ENCODE data around the gene SLC30A3. TPM values are rescaled to one million over a fixed set of nuclear protein-coding genes. Genes with fewer than 3 reads are reported as not detected.

SLC30A3 gene
- polyA plus RNA-seq, 1 donor from 2014 or later, result not detected

DNA sequence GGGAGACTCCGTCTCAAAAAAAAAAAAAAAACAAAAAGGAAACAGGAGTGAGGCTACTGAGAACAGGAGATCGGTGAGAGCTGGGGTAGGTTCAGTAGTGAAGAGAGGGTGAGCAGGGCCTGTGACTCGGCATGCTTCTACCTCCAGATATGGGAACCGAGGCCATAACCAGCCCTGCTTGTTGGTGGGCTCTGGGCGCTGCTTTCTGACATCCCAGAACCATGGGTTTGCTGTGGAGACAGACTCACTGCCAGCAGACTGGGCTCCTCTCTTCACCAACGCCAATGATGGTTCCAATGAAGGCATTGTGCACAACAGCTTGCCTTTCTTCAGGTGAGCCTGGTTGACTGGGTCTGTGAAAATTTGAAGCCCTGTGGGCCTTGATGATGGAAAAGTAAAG is 39.4 kb downstream of the SLC30A3 start:
- Histone ChIP-seq H3K27me3 (ENCODE audit: insufficient read depth, low read depth, low read length) (no peaks in the 10 kb centered on the region), H3K9me2 (ENCODE audit: insufficient read depth, low read length) (no peaks in the 10 kb centered on the region), H3K4me3 (ENCODE audit: low read length) (no peak overlapping the region), H3F3A (ENCODE audit: insufficient read depth, low read length, poor library complexity, severe bottlenecking) (no peaks in the 10 kb centered on the region), H3K9me3 (ENCODE audit: low read length) (no peaks in the 10 kb centered on the region), H3K36me3 (ENCODE audit: insufficient read depth, low read length) (no peaks in the 10 kb centered on the region), H3K4me2 (ENCODE audit: low read length) (no peak overlapping the region), H3K27ac (ENCODE audit: low read length) (no peak overlapping the region), H3K79me2 (replicated peaks; ENCODE audit: insufficient read depth, low read length) (no peaks in the 10 kb centered on the region), H3K9ac (ENCODE audit: low read length) (no peak overlapping the region), H2AFZ (ENCODE audit: low read depth, low read length) (no peak overlapping the region), H4K20me1 (ENCODE audit: insufficient read depth) (no peaks in the 10 kb centered on the region)
- TF ChIP-seq POLR2AphosphoS5 (IDR thresholded peaks at IDR 0.05), result no peak
- TF ChIP-seq EZH2 (IDR thresholded peaks at IDR 0.05; ENCODE audit: borderline replicate concordance, insufficient read depth, low read length, poor library complexity, severe bottlenecking), result no peak
- TF ChIP-seq, protein P1, sequence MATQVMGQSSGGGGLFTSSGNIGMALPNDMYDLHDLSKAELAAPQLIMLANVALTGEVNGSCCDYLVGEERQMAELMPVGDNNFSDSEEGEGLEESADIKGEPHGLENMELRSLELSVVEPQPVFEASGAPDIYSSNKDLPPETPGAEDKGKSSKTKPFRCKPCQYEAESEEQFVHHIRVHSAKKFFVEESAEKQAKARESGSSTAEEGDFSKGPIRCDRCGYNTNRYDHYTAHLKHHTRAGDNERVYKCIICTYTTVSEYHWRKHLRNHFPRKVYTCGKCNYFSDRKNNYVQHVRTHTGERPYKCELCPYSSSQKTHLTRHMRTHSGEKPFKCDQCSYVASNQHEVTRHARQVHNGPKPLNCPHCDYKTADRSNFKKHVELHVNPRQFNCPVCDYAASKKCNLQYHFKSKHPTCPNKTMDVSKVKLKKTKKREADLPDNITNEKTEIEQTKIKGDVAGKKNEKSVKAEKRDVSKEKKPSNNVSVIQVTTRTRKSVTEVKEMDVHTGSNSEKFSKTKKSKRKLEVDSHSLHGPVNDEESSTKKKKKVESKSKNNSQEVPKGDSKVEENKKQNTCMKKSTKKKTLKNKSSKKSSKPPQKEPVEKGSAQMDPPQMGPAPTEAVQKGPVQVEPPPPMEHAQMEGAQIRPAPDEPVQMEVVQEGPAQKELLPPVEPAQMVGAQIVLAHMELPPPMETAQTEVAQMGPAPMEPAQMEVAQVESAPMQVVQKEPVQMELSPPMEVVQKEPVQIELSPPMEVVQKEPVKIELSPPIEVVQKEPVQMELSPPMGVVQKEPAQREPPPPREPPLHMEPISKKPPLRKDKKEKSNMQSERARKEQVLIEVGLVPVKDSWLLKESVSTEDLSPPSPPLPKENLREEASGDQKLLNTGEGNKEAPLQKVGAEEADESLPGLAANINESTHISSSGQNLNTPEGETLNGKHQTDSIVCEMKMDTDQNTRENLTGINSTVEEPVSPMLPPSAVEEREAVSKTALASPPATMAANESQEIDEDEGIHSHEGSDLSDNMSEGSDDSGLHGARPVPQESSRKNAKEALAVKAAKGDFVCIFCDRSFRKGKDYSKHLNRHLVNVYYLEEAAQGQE (IDR thresholded peaks at IDR 0.05; ENCODE audit: borderline replicate concordance), result no peak
- TF ChIP-seq SMC3 (conservative IDR thresholded peaks at IDR 0.05; ENCODE audit: poor library complexity), result no peak
- no peak for TF ChIP-seq RAD21 (conservative IDR thresholded peaks at IDR 0.05)
- TF ChIP-seq TAF1 (IDR thresholded peaks at IDR 0.05; ENCODE audit: low read depth), result no peak
- no peak for TF ChIP-seq MXI1 (conservative IDR thresholded peaks at IDR 0.05; ENCODE audit: poor library complexity, severe bottlenecking)
- TF ChIP-seq EP300 (conservative IDR thresholded peaks at IDR 0.05; ENCODE audit: poor library complexity, severe bottlenecking), result no peak
- TF ChIP-seq, protein P2, sequence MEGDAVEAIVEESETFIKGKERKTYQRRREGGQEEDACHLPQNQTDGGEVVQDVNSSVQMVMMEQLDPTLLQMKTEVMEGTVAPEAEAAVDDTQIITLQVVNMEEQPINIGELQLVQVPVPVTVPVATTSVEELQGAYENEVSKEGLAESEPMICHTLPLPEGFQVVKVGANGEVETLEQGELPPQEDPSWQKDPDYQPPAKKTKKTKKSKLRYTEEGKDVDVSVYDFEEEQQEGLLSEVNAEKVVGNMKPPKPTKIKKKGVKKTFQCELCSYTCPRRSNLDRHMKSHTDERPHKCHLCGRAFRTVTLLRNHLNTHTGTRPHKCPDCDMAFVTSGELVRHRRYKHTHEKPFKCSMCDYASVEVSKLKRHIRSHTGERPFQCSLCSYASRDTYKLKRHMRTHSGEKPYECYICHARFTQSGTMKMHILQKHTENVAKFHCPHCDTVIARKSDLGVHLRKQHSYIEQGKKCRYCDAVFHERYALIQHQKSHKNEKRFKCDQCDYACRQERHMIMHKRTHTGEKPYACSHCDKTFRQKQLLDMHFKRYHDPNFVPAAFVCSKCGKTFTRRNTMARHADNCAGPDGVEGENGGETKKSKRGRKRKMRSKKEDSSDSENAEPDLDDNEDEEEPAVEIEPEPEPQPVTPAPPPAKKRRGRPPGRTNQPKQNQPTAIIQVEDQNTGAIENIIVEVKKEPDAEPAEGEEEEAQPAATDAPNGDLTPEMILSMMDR (IDR thresholded peaks at IDR 0.05; ENCODE audit: poor library complexity, severe bottlenecking), result no peak

DNA sequence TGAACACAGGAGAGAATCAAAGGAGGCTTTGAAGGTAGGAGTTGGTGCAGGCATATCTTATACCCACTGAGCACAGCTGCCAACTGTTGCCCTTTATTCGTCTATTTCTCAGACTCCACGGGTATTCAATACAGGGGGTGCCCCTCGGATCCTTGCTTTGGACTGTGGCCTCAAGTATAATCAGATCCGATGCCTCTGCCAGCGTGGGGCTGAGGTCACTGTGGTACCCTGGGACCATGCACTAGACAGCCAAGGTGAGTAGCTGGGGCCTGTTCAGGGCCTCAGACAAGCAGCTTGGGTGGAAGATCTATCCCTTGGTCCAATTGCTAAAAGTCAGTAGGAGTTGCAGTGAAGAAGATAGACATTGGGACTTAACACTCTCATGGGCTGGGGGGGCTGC is 40.4 kb downstream of the SLC30A3 start:
- H3K4me2 ChIP-seq (ENCODE audit: low read length), result no peak overlapping the region
- no peaks in the 10 kb centered on the region for H3K9me2 ChIP-seq (ENCODE audit: insufficient read depth, low read length)
- no peaks in the 10 kb centered on the region for H3F3A ChIP-seq (ENCODE audit: insufficient read depth, low read length, poor library complexity, severe bottlenecking)
- no peak overlapping the region for H3K9ac ChIP-seq (ENCODE audit: low read length)
- H3K27ac ChIP-seq (ENCODE audit: low read length), result no peak overlapping the region
- H3K79me2 ChIP-seq (replicated peaks; ENCODE audit: insufficient read depth, low read length), result no peaks in the 10 kb centered on the region
- no peak overlapping the region for H3K4me3 ChIP-seq (ENCODE audit: low read length)
- no peaks in the 10 kb centered on the region for H3K9me3 ChIP-seq (ENCODE audit: low read length)
- H3K36me3 ChIP-seq (ENCODE audit: insufficient read depth, low read length), result no peaks in the 10 kb centered on the region
- H2AFZ ChIP-seq (ENCODE audit: low read depth, low read length), result no peak overlapping the region
- H4K20me1 ChIP-seq (ENCODE audit: insufficient read depth), result no peaks in the 10 kb centered on the region
- H3K27me3 ChIP-seq (ENCODE audit: insufficient read depth, low read depth, low read length), result no peaks in the 10 kb centered on the region
- TF ChIP-seq MXI1 (conservative IDR thresholded peaks at IDR 0.05; ENCODE audit: poor library complexity, severe bottlenecking), result no peak
- no peak for TF ChIP-seq RAD21 (conservative IDR thresholded peaks at IDR 0.05)
- TF ChIP-seq SMC3 (conservative IDR thresholded peaks at IDR 0.05; ENCODE audit: poor library complexity), result no peak
- TF ChIP-seq POLR2AphosphoS5 (IDR thresholded peaks at IDR 0.05), result no peak

DNA sequence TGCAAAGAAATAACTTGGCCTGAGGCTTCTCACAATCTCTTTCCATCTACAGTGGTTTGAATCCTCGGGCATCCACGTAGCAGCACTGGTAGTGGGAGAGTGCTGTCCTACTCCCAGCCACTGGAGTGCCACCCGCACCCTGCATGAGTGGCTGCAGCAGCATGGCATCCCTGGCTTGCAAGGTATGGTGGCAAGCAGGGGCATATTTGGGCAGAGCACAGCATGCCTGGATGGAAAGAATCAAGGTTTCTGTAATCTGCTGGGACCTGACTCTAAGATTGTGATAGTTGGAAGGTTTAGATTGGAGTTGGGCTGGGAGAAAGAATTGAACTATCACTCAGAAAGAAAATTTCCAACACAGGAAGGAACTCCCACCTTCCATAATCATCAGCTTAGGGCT is 41.7 kb downstream of the SLC30A3 start:
- Histone ChIP-seq H2AFZ (ENCODE audit: low read depth, low read length) (no peak overlapping the region), H3K9me3 (ENCODE audit: low read length) (no peaks in the 10 kb centered on the region), H3K4me2 (ENCODE audit: low read length) (no peak overlapping the region), H3K79me2 (replicated peaks; ENCODE audit: insufficient read depth, low read length) (no peaks in the 10 kb centered on the region), H3K9ac (ENCODE audit: low read length) (no peak overlapping the region), H3F3A (ENCODE audit: insufficient read depth, low read length, poor library complexity, severe bottlenecking) (no peaks in the 10 kb centered on the region), H4K20me1 (ENCODE audit: insufficient read depth) (no peaks in the 10 kb centered on the region), H3K27ac (ENCODE audit: low read length) (no peak overlapping the region), H3K27me3 (ENCODE audit: insufficient read depth, low read depth, low read length) (no peaks in the 10 kb centered on the region), H3K4me3 (ENCODE audit: low read length) (no peak overlapping the region), H3K36me3 (ENCODE audit: insufficient read depth, low read length) (no peaks in the 10 kb centered on the region), H3K9me2 (ENCODE audit: insufficient read depth, low read length) (no peaks in the 10 kb centered on the region)
- TF ChIP-seq, protein P2 (IDR thresholded peaks at IDR 0.05; ENCODE audit: poor library complexity, severe bottlenecking), result no peak

Data from neural cell (in vitro differentiated cells).